ENCODE results near the gene CACNA1S.

GRCh38 chr1:201085902-201086735 lies 26.1 kb downstream of the CACNA1S start:
- TF ChIP-seq, protein P1, sequence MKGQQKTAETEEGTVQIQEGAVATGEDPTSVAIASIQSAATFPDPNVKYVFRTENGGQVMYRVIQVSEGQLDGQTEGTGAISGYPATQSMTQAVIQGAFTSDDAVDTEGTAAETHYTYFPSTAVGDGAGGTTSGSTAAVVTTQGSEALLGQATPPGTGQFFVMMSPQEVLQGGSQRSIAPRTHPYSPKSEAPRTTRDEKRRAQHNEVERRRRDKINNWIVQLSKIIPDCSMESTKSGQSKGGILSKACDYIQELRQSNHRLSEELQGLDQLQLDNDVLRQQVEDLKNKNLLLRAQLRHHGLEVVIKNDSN (IDR thresholded peaks at IDR 0.05) = no peak
- TF ChIP-seq ZBTB7A (IDR thresholded peaks at IDR 0.05; ENCODE audit: low read depth) (no peak), TCF12 (IDR thresholded peaks at IDR 0.05; ENCODE audit: low read depth) (no peak)
